GM21423 (cell line): ENCODE results near the gene DSG4.

Experiments
- ATAC-seq: cut with Tn5 transposase; IDR thresholded peaks from one replicate; pipeline ENCODE4 v1.9.1; 2021; ENCODE audit warnings: mild to moderate bottlenecking, moderate library complexity; ENCODE audit not compliant: unreplicated experiment

DSG4 gene

GRCh38 chr18:31409276-31409675 lies 32.7 kb downstream of the DSG4 start:
- no peak for ATAC-seq

GRCh38 chr18:31410716-31411483 lies 34.3 kb downstream of the DSG4 start:
- no peak for ATAC-seq

- no peak for ATAC-seq
Observed at GRCh38 chr18:31413137-31413536, 36.6 kb downstream of the DSG4 start.

- ATAC-seq = no peak
Observed at GRCh38 chr18:31417850-31418249, 41.3 kb downstream of the DSG4 start.

- ATAC-seq = no peak
Observed at GRCh38 chr18:31419457-31419932, 42.9 kb downstream of the DSG4 start.

- ATAC-seq = no peak
Observed at GRCh38 chr18:31420032-31420431, 43.5 kb downstream of the DSG4 start.

GRCh38 chr18:31420524-31420923 lies 43.9 kb downstream of the DSG4 start:
- no peak for ATAC-seq

- peak; percentile 74 for ATAC-seq
Observed at GRCh38 chr18:31424383-31424988, 47.9 kb downstream of the DSG4 start.

GRCh38 chr18:31426021-31426420 lies 49.4 kb downstream of the DSG4 start:
- ATAC-seq = no peak

GRCh38 chr18:31426871-31427406 lies 50.4 kb downstream of the DSG4 start:
- ATAC-seq = no peak

- ATAC-seq = no peak
Observed at GRCh38 chr18:31428211-31428610, 51.6 kb downstream of the DSG4 start.

- no peak for ATAC-seq
Observed at GRCh38 chr18:31429623-31430022, 53.0 kb downstream of the DSG4 start.

- no peak for ATAC-seq
Observed at GRCh38 chr18:31430072-31430471, 53.5 kb downstream of the DSG4 start.

GRCh38 chr18:31430554-31430953 lies 54.0 kb downstream of the DSG4 start:
- ATAC-seq = no peak

- ATAC-seq = no peak
Observed at GRCh38 chr18:31432316-31432715, 55.7 kb downstream of the DSG4 start.

GRCh38 chr18:31436825-31437224 lies 60.2 kb downstream of the DSG4 start:
- no peak for ATAC-seq

- no peak for ATAC-seq
Observed at GRCh38 chr18:31438402-31438801, 61.8 kb downstream of the DSG4 start.

- ATAC-seq = no peak
Observed at GRCh38 chr18:31439807-31440325, 63.3 kb downstream of the DSG4 start.

- ATAC-seq = no peak
Observed at GRCh38 chr18:31440787-31441186, 64.2 kb downstream of the DSG4 start.

GRCh38 chr18:31441493-31441892 lies 64.9 kb downstream of the DSG4 start:
- ATAC-seq = no peak

GRCh38 chr18:31444142-31444541 lies 67.6 kb downstream of the DSG4 start:
- ATAC-seq = no peak

- no peak for ATAC-seq
Observed at GRCh38 chr18:31445908-31446307, 69.3 kb downstream of the DSG4 start.
